GM13977 (cell line): Measurements from ENCODE around the gene NFIB.

Experiments
- DNase-seq: peaks from one replicate; pipeline ENCODE4 v3.0.0; 2012; ENCODE audit warnings: low spot score
- in situ Hi-C: fragments of 300-500 bp; cut with MboI; formaldehyde crosslinking; loops from one replicate; pipeline ENCODE4 v1.12.0; 2022; ENCODE audit warnings: low sequenced_read_pairs, low pct_unique_long_range_greater_than_20kb, mixed read lengths, inconsistent platforms; ENCODE audit not compliant: unreplicated experiment
- TF ChIP-seq, protein P1 (sequence below): IDR thresholded peaks from 2 replicates; pipeline ENCODE4 v1.5.1; 2012; ENCODE audit warnings: mild to moderate bottlenecking, control low read depth; ENCODE audit not compliant: insufficient read depth; ENCODE audit errors: extremely low read depth, missing control alignments

NFIB gene

DNA sequence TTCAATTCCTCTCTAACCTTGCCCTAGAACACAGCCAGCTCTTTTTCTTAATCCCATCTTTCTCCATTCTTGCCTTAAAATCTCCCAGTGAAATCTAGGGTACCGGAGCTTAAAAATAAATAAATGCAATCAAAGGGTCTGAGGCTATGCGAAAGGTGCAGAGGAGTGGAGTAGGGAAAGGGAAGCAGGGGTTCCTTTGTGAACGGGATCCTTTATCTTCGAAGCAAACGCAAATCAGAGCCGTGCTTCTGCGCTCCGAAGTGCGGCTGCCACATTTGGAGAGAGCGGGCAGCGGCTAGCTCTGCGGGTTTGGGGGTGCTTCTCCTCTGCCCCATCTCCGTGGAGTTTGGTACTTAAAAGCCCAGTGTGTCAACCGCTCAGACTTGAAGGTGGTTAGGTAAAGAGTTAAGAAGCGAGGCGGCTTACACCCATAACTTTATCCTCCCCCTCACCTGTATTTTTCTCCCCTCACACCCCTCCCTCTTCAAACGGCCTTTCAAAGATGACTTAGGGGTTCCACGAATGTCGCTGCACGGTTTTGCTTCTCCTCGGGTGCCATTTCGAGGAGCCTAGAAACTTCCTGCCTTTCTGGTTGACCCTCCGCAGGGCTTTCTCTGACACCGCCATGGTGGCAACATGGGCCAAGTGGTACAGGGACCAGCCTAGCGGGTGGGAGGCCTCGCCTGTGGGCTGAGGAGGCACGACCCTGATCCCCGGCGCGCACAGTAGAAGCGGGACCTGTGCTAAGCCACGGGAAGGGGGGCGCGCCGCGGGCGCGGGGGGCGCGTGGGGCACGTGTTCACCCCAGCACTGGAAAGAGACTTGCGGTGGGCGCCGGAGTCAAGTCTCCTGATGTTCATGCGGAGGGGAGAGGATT, 31.7 kb upstream of the NFIB start:
- no peak for DNase-seq
- TF ChIP-seq, protein P1, sequence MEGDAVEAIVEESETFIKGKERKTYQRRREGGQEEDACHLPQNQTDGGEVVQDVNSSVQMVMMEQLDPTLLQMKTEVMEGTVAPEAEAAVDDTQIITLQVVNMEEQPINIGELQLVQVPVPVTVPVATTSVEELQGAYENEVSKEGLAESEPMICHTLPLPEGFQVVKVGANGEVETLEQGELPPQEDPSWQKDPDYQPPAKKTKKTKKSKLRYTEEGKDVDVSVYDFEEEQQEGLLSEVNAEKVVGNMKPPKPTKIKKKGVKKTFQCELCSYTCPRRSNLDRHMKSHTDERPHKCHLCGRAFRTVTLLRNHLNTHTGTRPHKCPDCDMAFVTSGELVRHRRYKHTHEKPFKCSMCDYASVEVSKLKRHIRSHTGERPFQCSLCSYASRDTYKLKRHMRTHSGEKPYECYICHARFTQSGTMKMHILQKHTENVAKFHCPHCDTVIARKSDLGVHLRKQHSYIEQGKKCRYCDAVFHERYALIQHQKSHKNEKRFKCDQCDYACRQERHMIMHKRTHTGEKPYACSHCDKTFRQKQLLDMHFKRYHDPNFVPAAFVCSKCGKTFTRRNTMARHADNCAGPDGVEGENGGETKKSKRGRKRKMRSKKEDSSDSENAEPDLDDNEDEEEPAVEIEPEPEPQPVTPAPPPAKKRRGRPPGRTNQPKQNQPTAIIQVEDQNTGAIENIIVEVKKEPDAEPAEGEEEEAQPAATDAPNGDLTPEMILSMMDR, result no peak
- in situ Hi-C loops, result no loop called here

DNA sequence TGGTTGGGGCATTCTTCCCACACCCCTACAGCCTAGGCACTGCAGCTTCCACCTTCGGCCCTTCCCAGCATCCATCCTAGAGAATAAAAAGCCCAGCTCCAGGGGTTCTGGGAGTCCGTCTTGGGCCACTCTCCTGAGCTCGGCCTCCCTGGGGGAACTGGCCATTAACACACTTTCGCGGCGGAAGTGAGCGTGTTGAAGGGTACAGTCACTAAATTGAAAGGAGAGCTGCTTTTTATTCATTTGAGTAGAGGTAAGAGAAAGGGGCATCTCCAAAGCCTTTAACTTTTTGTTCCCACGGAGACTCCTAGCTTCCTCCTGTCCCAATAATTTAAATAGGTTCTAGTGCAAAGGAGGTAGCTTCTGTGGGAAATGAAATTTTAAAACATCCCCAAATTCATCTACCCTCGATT, 31.0 kb upstream of the NFIB start:
- TF ChIP-seq, protein P1, result no peak
- DNase-seq, result no peak
- in situ Hi-C loops, result no loop called here

DNA sequence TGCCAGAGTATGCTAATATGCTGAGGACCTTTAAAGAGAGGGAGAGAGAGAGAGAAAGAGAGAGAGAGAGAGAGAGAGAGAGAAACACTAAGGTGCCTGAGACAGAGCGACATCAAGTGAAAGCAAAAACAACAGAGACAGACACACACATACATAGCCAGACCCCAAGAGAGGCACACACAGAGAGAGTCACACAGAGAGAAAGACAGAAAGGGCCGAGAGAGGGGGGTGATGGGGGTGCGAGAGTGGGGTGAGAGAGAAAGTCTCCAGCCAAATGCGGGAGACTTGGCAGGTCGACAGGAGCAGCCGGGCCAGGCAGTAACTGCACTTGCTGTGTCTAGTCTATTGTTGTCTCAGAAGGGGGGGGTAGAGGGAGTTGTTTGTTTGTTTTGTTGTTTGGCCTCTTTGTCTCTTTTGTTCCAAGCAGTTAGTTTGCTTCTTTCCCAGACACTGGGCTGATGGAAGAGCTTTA, 30.1 kb upstream of the NFIB start:
- no peak for DNase-seq
- in situ Hi-C loops, result no loop called here
- TF ChIP-seq, protein P1, result no peak

DNA sequence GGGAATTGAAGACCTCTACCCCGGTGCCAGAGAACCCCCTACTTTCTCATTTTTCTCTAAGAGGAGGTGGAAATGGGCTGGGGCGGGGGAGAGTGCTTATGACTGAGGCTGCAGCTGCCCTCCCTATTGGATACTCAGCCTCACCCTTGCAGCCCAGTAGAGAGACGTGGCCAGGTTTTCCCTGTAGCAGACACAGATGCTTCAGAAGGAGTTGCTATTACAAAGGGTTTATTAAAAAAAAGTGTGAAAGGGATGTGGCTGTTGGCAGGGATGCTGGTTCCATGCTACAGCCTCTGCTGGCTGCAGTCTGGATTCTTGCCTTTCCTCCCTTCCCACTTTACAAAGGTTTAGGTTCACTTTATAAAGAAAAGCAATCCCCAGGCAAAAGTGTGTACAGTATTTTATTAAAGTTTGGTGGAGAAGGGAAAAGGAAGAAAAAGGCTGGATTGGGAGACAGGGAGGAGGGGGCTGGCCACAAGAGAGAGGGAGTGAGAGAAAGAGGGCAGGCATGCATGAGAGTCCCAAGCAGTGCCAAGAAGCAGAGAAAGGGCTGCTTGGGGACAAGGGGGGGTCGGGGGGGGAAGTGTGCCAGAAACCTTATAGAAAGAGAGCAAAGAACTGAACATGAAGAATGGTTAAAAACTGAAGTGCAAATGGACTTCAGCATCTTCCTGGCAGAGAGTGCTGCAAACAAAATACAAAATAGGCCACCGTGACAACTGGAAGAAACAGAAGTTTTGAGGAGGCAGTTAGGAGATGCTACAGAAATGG, 29.5 kb upstream of the NFIB start:
- no peak for DNase-seq
- in situ Hi-C loops, result no loop called here
- TF ChIP-seq, protein P1, result no peak

DNA sequence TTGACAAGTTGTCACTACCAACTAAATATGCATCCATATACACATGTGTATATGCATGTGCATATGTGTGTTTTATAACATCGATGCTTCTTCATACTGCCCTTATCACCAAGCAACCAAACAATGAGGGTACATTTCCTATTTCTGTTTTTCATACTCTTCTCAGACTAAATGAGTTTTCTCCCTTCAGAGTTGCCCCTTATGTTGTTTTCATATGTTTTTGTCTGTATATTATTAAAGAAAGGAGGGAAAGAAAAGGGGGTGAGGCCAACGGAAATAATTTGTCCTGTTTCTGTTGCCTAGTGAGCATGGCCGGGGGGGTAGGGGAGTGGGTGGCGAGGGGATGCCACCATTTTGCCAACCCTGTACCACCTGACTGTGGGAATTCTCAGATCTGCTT, 28.8 kb upstream of the NFIB start:
- in situ Hi-C loops, result no loop called here
- TF ChIP-seq, protein P1, result no peak
- DNase-seq, result no peak

DNA sequence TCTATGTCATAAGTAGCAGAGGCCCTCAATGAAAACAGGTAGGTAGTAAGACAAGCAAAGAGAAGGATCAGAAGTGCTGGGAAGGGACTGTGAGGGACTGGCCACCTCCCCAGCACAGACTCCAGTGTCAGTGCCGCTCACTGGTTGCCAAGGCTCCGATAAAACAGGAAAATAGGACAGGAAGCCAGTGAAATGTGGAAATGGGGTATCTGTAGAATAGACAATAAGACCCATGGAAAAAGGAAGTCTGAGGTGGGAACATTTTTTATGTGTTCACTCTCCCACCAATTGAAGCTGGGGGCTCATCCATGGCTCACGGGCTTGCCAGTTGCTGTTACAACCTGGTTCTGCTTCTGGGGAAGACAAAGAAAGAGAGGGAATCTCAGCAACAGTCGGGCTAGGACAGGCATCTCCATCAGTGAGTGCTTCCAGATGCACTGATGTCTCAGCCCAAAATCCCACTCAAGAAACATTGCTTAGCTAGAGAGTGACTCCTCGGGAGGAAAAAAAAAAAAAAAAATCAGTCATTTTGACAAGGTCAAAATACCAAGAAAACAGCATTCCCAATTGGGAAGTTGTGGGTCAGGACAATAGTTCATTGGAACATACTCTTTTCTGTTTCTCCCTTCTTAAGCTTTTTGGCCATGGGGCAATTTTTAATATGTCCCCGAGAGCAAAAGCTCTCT, 27.6 kb upstream of the NFIB start:
- DNase-seq, result no peak
- in situ Hi-C loops, result no loop called here
- TF ChIP-seq, protein P1, result no peak
